NCI-H82 treated with DMSO at 0.1 percent for 48 hours (cell line): ENCODE results near the gene CPS1.

Source experiments
- DNase-seq: peaks from one replicate; lab custom pipeline; 2025; ENCODE audit not compliant: unreplicated experiment; lab: John Stamatoyannopoulos, UW

Gene CPS1

DNA sequence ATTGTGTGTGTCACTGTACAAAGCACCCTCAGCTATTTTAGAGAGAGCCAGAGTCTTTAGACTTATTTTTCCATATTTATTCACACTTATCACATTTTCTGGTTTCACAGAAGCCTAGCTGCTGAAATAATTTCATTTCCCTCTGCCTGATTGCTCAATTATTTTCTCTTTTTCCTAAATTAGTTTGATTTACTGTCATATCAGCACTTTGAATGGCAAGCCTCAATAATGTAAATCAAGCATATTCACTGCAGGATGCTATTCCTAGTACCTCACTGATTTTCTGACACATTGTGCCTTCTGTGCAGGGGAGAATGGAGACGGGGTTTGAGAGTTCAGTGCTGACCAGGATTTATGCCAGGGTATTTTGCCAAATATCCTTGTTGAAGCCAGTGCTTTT, 48.3 kb downstream of the CPS1 start:
- DNase-seq, result no peak

DNA sequence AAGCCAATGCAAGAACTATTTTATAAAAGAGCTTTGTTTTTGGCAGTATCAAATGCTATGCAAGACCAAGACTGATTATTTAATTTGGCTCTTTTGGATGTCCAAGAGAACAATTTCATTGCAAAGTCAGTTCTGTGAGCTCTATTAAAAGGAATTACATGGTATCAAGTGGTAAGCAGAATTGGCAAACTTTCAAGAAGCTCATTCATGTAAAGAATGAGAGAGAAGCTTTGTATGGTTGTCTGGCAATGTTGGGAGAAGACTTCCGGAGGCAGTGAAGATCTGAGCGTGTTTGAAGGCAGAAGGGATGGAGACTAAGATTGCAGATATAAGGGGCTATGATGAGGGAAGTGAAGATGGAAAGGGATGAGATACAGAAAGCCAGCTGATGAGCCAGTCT, 49.6 kb downstream of the CPS1 start:
- DNase-seq, result no peak

DNA sequence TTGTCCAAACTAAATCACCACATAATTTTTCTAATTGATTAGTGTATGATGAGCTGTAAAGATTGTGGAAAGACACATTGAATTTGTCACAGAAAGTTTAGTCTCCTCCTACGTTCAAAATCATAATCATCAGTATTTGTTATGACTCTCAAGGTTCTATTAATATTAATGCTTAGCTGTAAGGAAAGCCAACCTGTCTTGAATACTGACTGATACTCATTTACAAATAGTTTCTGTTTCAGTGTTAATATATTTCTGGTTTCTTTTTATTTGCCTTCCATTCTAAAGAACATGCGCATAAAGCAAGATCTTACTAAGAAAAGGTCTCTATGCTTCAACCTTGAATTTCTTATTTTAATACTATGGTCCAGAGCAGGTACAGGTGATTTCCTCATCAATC, 55.1 kb downstream of the CPS1 start:
- no peak for DNase-seq

DNA sequence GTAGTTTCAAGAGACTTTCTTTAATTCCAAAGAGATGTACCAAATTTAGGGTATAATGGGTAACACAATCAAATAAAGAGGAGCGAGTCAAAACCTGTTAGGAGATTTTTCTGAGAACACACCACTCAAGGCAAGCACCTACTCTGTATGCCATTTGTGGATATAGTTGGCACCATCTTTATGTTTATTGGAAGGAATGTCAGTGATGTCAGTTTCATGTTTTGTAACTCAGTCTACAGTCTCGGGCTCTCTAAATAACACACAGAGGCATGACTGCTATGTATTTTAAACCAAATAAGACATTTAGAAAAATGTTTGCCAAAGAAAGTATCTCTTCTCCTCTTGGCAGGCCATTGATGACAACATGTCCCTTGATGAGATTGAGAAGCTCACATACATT, 59.7 kb downstream of the CPS1 start:
- no peak for DNase-seq

DNA sequence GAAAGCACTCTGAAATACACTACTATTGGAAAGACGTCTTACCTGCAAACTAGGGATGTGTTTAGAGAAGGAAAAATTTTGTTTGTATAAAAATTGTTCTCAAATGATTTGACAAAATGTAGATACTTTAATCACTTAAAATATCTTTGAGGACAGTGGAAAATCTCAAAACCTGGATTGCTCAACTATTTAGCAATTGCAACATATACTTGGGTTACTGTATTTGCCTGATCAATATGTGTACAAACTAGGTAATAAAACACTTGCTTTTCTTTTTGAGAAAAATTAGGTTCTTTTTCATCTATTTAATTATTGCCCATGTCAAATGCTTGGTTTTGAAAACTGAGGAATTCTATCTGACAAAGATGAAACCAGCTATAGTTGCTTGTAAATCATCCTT, 60.9 kb downstream of the CPS1 start:
- no peak for DNase-seq

DNA sequence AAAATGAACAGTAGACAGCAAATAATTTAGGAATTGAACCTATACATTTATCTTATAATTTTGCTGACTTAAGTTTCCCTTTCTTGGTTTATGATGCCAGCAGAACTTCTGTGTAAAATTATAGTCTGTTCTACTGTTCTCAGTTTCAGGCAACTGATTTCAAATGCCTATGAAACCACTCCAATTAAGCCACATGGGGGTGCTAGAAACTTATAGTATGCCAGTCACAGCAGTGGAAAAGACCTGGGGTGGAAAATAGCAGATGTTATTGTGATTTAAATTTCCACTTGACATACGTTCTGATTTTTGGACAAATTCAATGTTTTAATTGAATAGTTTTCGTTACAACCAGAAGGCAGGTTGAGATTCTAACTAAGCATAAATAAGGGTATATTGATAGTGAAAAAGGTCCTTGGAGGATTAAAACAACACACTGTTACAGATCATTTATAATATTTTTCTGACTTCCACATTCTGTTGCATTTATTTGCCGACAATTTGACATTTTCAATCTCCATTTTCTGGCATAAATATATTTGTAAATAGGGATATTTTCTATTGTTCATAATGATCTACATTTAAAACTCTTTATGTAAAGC, 61.4 kb downstream of the CPS1 start:
- peak; percentile 73 for DNase-seq

DNA sequence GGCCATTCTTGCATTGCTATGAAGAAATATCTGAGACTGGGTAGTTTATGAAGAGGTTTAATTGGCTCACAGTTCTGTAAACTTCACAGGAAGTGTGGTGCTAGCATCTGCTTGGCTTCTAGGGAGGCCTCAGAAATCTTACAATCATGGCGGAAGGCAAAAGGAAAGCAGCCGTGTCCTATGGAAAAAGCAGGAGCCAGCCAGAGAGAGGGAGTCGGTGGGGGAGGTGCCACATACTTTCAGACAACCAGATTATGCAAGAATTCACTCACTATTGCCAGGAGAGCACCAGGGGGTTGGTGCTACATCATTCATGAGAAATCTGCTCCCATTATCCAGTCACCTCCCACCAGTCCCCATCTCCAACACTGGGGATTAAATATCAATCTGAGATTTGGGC, 64.1 kb downstream of the CPS1 start:
- DNase-seq, result no peak

DNA sequence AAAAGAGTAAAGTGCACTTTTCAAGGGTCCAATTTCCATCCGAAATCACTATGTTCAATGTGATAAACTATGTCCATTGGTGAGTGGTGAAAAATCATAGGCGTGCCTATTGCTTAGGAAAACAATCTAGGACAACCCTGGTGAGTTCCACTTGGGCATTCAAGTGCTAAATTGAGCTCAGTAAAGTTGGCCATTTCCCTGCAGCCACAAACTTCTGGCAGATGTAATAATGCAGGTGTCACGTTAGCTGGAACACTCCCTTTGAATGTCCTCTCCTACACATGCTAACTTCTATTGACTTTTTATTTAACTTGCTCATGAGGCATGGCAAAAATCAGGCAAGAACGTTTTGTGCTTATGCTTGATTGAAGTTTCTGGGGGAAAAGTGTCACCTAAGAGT, 67.1 kb downstream of the CPS1 start:
- DNase-seq, result no peak

DNA sequence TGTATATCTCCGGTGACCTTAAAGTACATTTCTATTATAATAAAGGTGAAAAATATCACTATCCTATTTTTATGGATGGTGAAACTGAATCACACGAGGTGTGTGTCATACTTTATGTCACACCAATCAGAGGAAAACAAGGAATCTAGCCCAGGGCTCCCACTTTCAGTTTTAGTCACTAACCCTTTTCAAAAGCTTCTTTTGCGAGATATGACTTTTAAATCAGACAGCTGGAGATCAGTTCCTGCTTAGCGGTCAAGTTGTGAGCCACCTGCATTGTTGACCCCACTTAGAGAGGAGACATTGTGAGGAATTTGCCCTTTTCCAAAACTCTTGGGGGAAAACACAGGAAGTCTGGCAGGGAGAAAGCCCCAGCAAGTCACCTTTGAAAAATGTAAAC, 70.5 kb downstream of the CPS1 start:
- no peak for DNase-seq

DNA sequence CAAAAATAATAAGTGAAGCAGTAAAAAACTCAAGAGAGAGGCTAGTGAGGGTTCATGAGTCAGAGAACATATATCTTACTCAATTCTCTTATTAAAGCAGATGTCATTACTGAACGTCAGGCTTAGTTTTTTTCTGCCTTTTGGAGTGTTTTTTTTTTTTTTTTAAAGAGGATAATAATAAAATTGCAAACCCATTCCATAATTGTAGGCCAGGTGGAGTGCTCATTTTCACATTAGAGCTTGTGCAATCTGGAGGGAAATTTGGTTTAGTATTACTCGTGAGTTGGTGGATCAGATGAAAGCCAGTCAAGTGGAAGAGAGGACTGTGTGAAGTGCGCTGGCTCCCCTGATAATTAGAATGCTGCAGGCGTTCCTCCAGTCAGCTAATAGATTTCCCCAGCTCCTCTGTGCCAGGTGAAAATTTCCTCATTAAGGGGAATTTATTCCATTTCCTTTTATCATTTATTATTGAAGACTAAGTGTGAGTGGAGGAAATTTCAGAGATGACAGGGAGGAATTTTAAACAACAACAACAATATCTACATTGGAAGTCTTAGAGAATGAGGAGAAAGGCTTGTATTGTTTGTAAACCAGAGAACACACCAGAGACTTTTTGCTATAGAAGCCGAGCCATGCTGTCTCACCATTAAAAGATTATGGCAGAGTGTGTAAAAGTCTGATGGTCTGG, 74.6 kb downstream of the CPS1 start:
- DNase-seq, result no peak

DNA sequence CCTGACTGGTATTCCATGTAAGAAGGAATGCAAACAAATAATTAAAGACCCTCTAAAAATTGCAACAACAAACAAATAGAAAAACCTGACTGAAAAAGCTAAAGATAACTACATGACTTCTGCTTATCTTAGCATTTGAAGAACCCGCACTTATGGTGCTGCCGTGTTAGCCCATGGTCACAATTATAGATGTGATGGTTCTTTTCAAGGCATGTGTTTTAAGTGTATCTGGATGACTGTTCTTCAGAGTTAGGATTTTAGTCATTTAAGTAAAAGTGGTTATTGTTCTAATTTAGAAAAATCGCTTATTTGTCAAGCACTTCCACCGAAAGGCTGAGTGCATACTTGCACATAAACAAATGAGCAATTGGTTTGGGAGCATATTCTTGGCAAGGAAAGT, 77.3 kb downstream of the CPS1 start:
- DNase-seq, result no peak

DNA sequence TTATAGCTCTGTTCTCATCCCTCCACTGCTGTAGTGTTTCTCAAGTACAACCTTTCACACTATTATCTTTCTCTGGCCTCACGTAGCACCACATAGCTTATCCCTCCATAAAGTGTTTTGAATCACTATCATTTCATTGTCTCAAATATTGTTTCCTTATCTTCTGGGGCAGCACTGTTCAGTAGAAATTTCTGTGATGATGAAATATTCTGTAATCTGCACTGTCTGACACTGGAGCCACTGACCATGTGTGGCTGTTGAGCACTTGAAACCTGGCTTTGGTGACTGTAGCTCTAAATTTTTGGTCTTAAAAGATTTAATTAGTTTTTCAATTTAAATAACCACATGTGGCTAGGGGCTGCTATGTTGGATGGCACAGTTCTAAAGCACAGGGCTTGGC, 78.9 kb downstream of the CPS1 start:
- no peak for DNase-seq

DNA sequence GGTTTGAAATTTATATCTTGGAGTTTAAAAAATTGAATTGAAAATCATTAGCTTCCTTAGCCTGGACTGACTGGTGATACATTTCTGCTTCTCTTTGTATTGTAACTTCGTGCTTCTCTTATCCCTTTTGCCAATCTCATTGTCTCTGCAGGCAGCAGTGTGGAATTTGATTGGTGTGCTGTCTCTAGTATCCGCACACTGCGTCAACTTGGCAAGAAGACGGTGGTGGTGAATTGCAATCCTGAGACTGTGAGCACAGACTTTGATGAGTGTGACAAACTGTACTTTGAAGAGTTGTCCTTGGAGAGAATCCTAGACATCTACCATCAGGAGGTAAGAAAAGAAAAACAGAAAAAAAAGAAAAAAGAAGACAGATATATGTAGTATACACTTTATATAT, 85.9 kb downstream of the CPS1 start:
- no peak for DNase-seq

DNA sequence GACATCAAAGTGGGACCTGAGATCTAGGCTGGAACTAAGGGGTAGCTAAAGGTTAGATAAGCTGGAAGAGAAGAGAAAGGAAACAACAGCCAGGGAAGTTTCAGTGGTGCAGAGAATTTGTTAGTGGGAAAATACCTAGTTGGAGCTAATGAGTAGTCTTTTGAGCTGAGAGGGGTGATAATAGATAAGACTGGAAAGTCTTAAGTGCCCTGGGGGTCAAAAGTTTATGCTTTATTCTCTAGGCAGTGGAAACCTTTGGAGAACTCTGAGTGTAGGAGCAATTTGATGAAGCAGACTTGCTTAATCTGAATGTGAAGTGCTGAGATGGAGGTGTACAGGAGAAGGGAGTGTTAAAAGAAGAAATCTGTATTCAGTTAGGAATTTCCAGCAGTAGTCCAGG, 90.8 kb downstream of the CPS1 start:
- no peak for DNase-seq

DNA sequence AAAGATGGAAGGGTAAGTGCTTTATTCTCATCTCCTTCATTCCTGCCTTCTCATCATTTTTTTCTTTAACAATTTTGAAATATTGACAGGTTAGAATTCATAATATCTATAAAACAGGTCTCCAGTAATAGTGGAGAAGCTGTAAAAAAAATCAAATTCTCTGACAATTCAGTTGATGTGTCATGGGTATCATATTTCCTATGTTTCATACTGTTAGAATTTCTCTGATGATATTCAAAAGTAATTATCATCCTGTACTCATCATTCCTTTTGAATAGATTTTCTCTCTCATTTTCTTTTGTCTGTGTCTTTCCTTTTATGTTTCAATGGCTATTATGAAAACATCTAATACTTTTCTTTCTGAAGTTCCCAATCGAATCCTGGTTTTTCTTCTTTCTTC, 97.7 kb downstream of the CPS1 start:
- DNase-seq, result no peak

DNA sequence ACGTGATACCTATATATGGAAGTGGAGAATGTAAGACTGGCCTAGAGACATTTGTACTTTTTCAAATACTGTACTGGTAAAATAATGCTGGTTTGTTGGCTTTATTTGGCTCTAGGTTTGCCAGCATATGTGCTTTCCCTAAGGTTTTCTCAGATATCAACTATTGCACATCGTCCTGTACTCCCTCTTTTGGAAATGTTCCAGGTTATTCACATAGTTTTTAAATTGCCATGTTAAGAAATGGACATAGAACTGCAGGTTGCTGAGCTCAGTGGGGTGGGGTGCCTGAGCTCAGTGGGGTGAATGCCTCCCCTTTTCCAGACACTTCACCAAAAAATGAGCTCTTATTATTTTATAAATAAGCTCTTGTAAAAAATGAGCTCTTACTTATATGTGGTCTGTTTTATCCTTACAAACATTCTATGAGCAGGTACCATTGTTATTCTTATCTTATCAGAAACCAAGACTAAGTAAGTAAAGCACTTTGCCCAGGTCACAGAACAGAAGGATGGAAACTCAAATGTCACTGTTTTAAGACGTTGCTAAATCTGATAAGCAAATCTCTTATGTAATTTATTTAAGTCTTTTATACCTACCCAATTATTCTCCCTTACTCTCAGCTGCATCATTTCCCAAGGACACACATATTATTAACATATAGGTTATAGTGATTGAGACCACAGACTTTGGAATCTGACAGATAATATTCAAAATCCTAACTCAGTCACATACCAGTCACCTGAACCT, 99.0 kb downstream of the CPS1 start:
- no peak for DNase-seq

DNA sequence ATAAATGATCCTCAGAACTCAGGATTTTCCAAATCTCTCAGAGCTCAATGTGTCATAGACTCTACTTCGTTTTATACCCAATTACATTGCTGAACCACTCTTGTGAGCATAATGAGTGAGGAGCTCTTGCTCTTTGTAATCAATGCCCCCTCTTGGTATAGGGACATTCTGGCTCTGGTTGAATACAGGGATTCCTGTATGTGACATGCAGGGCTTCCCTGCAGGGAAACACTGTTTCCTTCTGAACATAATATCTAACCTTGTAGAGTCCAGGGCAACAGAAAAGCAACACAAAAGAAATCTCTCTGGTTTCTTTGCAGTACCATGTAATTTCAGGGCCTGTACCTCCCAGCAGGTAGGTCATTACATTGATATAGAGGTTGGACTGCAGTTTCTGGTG, 101.5 kb downstream of the CPS1 start:
- DNase-seq, result no peak

DNA sequence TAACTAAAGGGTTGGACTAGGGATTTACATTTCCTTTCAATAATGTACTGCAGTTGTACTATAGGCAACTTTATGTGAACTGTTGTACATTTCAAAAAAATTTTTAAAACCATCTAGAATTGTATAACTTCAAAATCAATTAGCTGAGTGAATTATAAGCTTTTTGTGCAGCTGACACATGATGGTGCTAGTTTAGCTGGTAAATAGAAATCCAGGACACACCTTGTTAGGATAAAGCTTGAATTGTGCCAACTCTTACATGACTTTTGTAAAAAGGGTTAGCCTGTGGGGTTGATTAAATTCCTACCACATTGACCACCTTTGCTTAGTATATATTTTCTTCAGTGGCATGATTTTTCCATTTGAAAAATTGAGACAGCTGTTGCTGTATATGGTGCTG, 104.4 kb downstream of the CPS1 start:
- no peak for DNase-seq

DNA sequence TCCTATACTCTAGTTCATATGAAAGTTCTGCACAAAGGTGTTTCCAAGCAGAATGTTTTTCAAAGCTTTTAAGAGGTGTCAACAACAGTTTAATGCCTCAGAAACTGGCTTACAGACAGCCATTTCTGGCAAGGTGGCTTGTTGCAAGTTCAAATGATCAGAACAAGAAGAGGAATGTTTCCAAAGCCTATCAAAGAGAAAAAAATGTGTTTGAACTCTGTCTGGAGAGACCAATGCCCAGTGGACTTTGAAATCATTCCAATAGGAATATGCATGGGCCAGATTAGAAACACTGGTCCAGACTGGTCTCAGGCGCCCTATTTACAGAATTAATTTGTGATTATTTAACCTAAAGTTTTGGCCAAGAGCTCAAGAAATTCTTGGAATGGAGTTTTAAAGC, 106.2 kb downstream of the CPS1 start:
- no peak for DNase-seq

DNA sequence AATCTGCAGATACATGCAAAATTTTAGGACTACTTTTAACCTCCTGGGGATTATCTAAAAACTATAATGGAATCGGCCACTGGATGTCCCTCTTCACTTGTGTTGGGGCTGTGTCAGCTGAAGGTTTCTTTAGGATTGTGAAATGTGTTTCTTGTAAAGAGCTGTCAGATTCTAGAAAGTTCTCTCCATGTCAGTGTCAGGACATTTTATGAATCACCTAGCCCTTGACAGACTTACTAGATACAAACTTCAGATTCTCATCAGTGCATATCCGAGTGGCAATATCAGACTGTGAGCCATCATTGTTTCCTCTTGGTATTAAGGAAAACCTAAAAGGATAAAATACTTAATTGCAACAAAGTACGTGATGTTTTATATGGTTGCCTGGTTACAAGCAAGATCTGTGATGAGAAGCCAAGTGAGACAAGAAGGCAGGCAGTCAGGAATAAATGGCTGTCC, 107.3 kb downstream of the CPS1 start:
- DNase-seq, result peak; percentile 58

DNA sequence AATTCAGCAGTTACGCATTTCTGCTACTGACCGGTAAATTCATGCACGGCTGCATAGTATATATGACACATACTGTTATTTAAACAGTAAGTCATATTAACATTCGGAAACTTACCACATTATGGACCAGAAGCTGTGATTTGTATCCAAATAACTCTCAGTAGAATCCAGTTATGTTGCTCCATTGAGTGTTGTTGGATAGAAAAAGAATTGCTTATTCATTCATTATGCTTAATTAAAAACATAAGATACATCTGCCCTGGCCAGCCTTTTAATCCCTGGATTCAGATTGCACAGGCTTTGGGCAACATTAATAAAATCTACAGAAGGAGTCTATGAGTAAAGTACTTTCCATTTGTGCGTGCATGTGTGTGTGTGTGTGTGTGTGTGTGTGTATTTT, 111.3 kb downstream of the CPS1 start:
- no peak for DNase-seq

DNA sequence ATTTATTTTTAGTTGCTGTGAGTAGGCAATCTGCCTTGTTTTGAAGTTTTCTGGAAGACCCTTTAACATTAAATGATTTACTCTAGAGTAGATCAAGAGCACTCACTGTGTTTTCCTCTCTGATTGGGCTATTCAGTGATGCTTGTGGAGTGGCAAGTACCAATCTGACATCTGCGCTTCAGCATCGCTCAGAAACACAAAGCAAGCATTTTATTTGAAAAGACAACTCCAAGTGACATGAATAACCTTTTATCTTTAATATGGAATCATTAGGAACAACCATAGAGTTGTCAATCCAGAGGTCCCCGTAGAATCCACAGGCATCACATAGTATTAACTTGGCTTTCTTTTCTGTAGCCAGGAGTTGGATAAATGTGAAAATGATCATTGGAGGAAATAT, 114.7 kb downstream of the CPS1 start:
- no peak for DNase-seq

DNA sequence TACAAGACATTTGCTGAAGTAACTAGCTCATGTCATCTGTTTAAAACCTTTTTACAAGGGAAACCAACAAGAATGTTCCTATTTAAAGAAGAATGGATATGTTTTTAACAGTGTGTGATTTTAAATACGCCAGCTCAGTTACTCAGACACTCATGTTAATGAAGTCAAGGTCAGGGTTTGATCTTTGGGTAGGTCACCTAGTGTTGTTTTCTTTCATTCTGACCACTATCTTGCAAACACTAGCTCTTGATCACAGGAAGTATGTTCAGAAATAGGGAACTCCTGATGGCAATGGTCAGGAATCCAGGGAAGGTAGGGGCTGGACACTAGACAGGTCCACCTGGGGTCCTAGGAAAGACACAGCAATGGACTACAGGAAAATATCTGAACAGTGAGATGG, 116.7 kb downstream of the CPS1 start:
- DNase-seq, result no peak
